K562 (cell line): ENCODE data around the gene ZNF672. TPM values are rescaled to one million over a fixed set of nuclear protein-coding genes. Genes with fewer than 3 reads are reported as not detected.

Source experiments
- ATAC-seq: fragments of 200-7000 bp; cut with Tn5 transposase; 3 replicates; pipeline ENCODE4 v1.9.1; 2020; ENCODE audit warnings: moderate library complexity
- BruUV-seq: library from RNA; stranded (reverse); fragments of 400-500 nt; replicated peaks from 2 replicates; lab custom pipeline; 2021; lab: Mats Ljungman, UMichigan
- CTCF ChIA-PET: fragments of 300-600 bp; formaldehyde crosslinking; extraction: SDS; loops from one replicate; lab custom pipeline; 2021; ENCODE audit warnings: low intra/inter-chr PET ratio; lab: Yijun Ruan, JAX
- POLR2A ChIA-PET: fragments of 300-600, 350-650 bp; sonication (Branson Sonifier 250); formaldehyde crosslinking; extraction: SDS; loops from one replicate; lab custom pipeline; 2021; ENCODE audit warnings: antibody characterized with exemption, inconsistent platforms; lab: Yijun Ruan, JAX
- DNase-seq, 4 experiments: peaks; one replicate each; pipeline versions ENCODE4 v3.0.0 to v3.0.0-alpha.2; 2011 to 2018; ENCODE audit warnings: low spot score in 3 of 4, mixed read lengths in 3 of 4; ENCODE audit errors: extremely low read depth in 1 of 4
- FAIRE-seq: peaks from 2 replicates; lab custom pipeline; 2011; peaks lifted over from hg19 to GRCh38; lab: Jason Lieb, UNC
- H2AFZ ChIP-seq: 2 replicates; pipeline ENCODE4 v1.6.0; 2011; ENCODE audit warnings: low read depth, low read length, control low read depth, inconsistent platforms
- H3K27ac ChIP-seq: fragments of 200-600 bp; 3 replicates; pipeline ENCODE4 v1.8.0; 2011; ENCODE audit warnings: low read depth, mild to moderate bottlenecking, control low read depth, inconsistent platforms, low read length, moderate library complexity, mixed read lengths; ENCODE audit errors: extremely low read depth
- H3K27me3 ChIP-seq, 2 experiments: fragments of 300-600 bp in 1 of 2; 2 replicates in 1 of 2; 3 replicates in 1 of 2; pipeline versions ENCODE4 v1.6.0 to v1.8.0; 2011; ENCODE audit warnings: inconsistent platforms in 2 of 2, low read length in 2 of 2, mild to moderate bottlenecking in 1 of 2, mixed read lengths in 1 of 2, moderate library complexity in 1 of 2; ENCODE audit not compliant: control insufficient read depth in 2 of 2, insufficient read depth in 2 of 2
- H3K36me3 ChIP-seq: fragments of 300-600 bp; 3 replicates; pipeline ENCODE4 v1.8.0; 2011; ENCODE audit warnings: mild to moderate bottlenecking, low read length, inconsistent platforms; ENCODE audit not compliant: control insufficient read depth, insufficient read depth
- H3K4me1 ChIP-seq, 2 experiments: fragments of 200-600 bp in 1 of 2; replicated peaks in 1 of 2; 2 replicates in 1 of 2; 3 replicates in 1 of 2; pipeline versions ENCODE4 v1.5.1 to v1.8.0; 2011; ENCODE audit warnings: inconsistent platforms in 2 of 2, low read length in 2 of 2, mild to moderate bottlenecking in 1 of 2, mixed read lengths in 1 of 2, moderate library complexity in 1 of 2; ENCODE audit not compliant: control insufficient read depth in 2 of 2, insufficient read depth in 2 of 2
- H3K4me2 ChIP-seq: 2 replicates; pipeline ENCODE4 v1.6.1; 2011; ENCODE audit warnings: low read length, control low read depth, inconsistent platforms, mixed read lengths; ENCODE audit not compliant: insufficient read depth
- H3K4me3 ChIP-seq: fragments of 200-600 bp; sonication (generic), shearing (Covaris generic); 2 replicates; pipeline ENCODE4 v1.5.1; 2016; ENCODE audit warnings: control low read depth, inconsistent platforms
- H3K79me2 ChIP-seq: fragments of 200-600 bp; 3 replicates; pipeline ENCODE4 v1.8.0; 2011; ENCODE audit warnings: low read length, inconsistent platforms; ENCODE audit not compliant: control insufficient read depth, insufficient read depth
- H3K9ac ChIP-seq, 2 experiments: 2 replicates each; pipeline versions ENCODE4 v1.6.0 to v1.6.1; 2011; ENCODE audit warnings: low read depth in 2 of 2, low read length in 2 of 2, control low read depth in 1 of 2, inconsistent platforms in 1 of 2, mild to moderate bottlenecking in 1 of 2, mixed read lengths in 1 of 2; ENCODE audit not compliant: insufficient read depth in 1 of 2
- H3K9me1 ChIP-seq: one replicate; pipeline ENCODE4 v1.6.0; 2011; ENCODE audit warnings: inconsistent platforms, mild to moderate bottlenecking, low read length, moderate library complexity; ENCODE audit not compliant: control insufficient read depth, insufficient read depth
- H3K9me3 ChIP-seq: replicated peaks from 2 replicates; pipeline ENCODE4 v1.5.1; 2011; ENCODE audit warnings: low read depth, low read length, inconsistent platforms; ENCODE audit not compliant: control insufficient read depth, insufficient read depth
- H4K20me1 ChIP-seq: replicated peaks from 2 replicates; pipeline ENCODE4 v1.6.1; 2011; ENCODE audit warnings: low read length, inconsistent platforms, mixed read lengths; ENCODE audit not compliant: control insufficient read depth, insufficient read depth
- CBX1 ChIP-seq: sonication (generic); IDR thresholded peaks from 2 replicates; pipeline ENCODE4 v1.6.1; 2016; ENCODE audit warnings: antibody characterized with exemption, low read depth, mild to moderate bottlenecking
- ESRRB ChIP-seq: fragments of 250-450 bp; sonication (Bioruptor Pico); IDR thresholded peaks from 2 replicates; pipeline ENCODE4 v1.5.0; 2020; ENCODE audit warnings: mild to moderate bottlenecking, moderate library complexity, borderline replicate concordance
- GABPA ChIP-seq: fragments of 200-800 bp; sonication (Bioruptor generic); conservative IDR thresholded peaks from 2 replicates; pipeline ENCODE4 v1.6.1; 2016; ENCODE audit warnings: low read depth, missing genetic modification characterization, missing compliant biosample characterization
- GTF2E2 ChIP-seq: fragments of 200-800 bp; sonication (Bioruptor generic); IDR thresholded peaks from 2 replicates; pipeline ENCODE4 v1.6.1; 2016; ENCODE audit warnings: missing genetic modification characterization, missing compliant biosample characterization
- JUN ChIP-seq, 2 experiments: sonication (generic) in 1 of 2; formaldehyde crosslinking in 1 of 2; IDR thresholded peaks; 2 replicates each; pipeline versions ENCODE4 v1.6.1 to v1.8.0; 2012 to 2022; ENCODE audit warnings: borderline replicate concordance in 2 of 2, mild to moderate bottlenecking in 2 of 2, improper control_type of control experiment in 1 of 2, low read depth in 1 of 2, low read length in 1 of 2, missing genetic modification reagents in 1 of 2
- MAZ ChIP-seq, 2 experiments: fragments of 450-650 bp in 1 of 2; sonication (generic) in 1 of 2; formaldehyde crosslinking; IDR thresholded peaks in 1 of 2; conservative IDR thresholded peaks in 1 of 2; 2 replicates each; pipeline versions ENCODE4 v1.4.0 to v1.5.0; 2020; ENCODE audit warnings: mild to moderate bottlenecking in 1 of 2, missing genetic modification reagents in 1 of 2
- ZBTB17 ChIP-seq: fragments of 450-650 bp; formaldehyde crosslinking; IDR thresholded peaks from 2 replicates; pipeline ENCODE4 v1.4.0; 2020; ENCODE audit warnings: mild to moderate bottlenecking
- ZEB2 ChIP-seq: fragments of 450-650 bp; IDR thresholded peaks from 2 replicates; pipeline ENCODE4 v1.6.1; 2016
- ZNF121 ChIP-seq: sonication (generic); formaldehyde crosslinking; conservative IDR thresholded peaks from 2 replicates; pipeline ENCODE4 v1.8.0; 2022; ENCODE audit warnings: missing genetic modification reagents
- ZNF780A ChIP-seq: fragments of 250-450 bp; sonication (Bioruptor Pico); IDR thresholded peaks from 2 replicates; pipeline ENCODE4 v1.5.0; 2021; ENCODE audit warnings: mild to moderate bottlenecking
- WGBS: fragments of 100-300 bp; shearing (Covaris generic); methylation state at CpG from one replicate; pipeline ENCODE4 v1.1.6; 2016; ENCODE audit warnings: low coverage, mixed read lengths; ENCODE audit not compliant: insufficient coverage; ENCODE audit errors: missing lambda C conversion rate; 5-methylcytosine and 5-hydroxymethylcytosine counted together
- in situ Hi-C: fragments of 300-500 bp; cut with MboI; formaldehyde crosslinking; loops from 4 replicates; pipeline ENCODE4 v1.15.0; 2018; ENCODE audit warnings: inconsistent platforms, mixed read lengths
- intact Hi-C: fragments of 100-400 bp; cut with micrococcal nuclease; formaldehyde crosslinking; loops from 2 replicates; pipeline ENCODE4 v1.14.2; 2022
- polyA plus RNA-seq, 8 experiments: library from polyadenylated mRNA; depleted of rRNA in 4 of 8; stranded (reverse) in 5 of 8; unstranded in 3 of 8; fragments of >200 nt; fragmentation: Nextera tagmentation in 2 of 8; fragmentation: Illumina TruSeq in 1 of 8; extraction: Ambion mirVana in 2 of 8; extraction: Trizol in 1 of 8; gene quantifications; 2 replicates each; pipeline versions ENCODE4 v1.2.1 to v1.2.3, GENCODE V29; 2011 to 2014; ENCODE audit warnings: inconsistent platforms in 1 of 8, missing spikeins in 1 of 8
- total RNA-seq, 7 experiments: library from RNA; depleted of rRNA in 6 of 7; stranded (reverse); fragments of >200 nt in 6 of 7; fragmentation: Illumina TruSeq in 2 of 7; extraction: Trizol in 2 of 7; gene quantifications; 2 replicates each; pipeline versions ENCODE4 v1.2.1 to v1.2.3, GENCODE V29; 2011 to 2021; ENCODE audit warnings: low replicate concordance in 1 of 7
- TF ChIP-seq, protein P1 (sequence below), 3 experiments: IDR thresholded peaks in 2 of 3; conservative IDR thresholded peaks in 1 of 3; 2 replicates each; pipeline ENCODE4 v1.5.1; 2011 to 2012; ENCODE audit warnings: low read length in 3 of 3, mild to moderate bottlenecking in 3 of 3, control low read depth in 2 of 3, improper control_type of control experiment in 1 of 3, inconsistent platforms in 1 of 3, low read depth in 1 of 3, mixed read lengths in 1 of 3, moderate library complexity in 1 of 3; ENCODE audit not compliant: insufficient read depth in 2 of 3
- TF ChIP-seq, protein P2 (sequence below): sonication (generic); formaldehyde crosslinking; IDR thresholded peaks from 2 replicates; pipeline ENCODE4 v1.8.1; 2023; ENCODE audit warnings: mild to moderate bottlenecking, missing genetic modification reagents
- TF ChIP-seq, protein P3 (sequence below): sonication (generic); formaldehyde crosslinking; IDR thresholded peaks from 2 replicates; pipeline ENCODE4 v1.5.0; 2020; ENCODE audit warnings: missing genetic modification reagents

ZNF672 gene
- total and polyA plus RNA-seq, 9 of the 15 experiments (the other 6 are each of a cell fraction or from before 2014, with no cell fraction given): 1.9 to 57.9 (median 24.1) TPM

DNA sequence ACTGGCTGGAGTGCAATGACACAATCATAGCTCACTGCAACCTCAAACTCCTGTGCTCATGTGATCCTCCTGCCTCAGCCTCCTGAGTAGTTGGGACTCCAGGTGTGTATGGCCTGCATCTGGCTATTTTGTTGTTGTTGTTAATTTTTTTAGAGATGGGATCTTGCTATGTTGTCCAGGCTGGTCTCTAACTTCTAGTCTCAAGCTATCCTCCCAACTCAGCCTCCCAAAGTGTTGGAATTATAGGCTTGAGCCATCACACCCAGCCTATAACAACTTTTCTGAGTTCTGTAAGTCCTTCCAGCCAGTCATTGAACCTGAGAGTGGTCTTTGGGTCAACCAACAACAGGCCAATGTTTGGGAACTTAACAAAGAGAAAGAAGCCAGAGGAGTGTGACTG lies 56.8 kb downstream of the ZNF672 start (continued):
- TF ChIP-seq ESRRB (CRISPR knock-in tag) (no peak), JUN (IDR thresholded peaks at IDR 0.05; ENCODE audit: borderline replicate concordance, low read depth, low read length) (no peak), JUN (CRISPR knock-in tag; IDR thresholded peaks at IDR 0.05; ENCODE audit: borderline replicate concordance) (no peak), ZNF121 (CRISPR knock-in tag) (peak; percentile 94)
- TF ChIP-seq, protein P1, sequence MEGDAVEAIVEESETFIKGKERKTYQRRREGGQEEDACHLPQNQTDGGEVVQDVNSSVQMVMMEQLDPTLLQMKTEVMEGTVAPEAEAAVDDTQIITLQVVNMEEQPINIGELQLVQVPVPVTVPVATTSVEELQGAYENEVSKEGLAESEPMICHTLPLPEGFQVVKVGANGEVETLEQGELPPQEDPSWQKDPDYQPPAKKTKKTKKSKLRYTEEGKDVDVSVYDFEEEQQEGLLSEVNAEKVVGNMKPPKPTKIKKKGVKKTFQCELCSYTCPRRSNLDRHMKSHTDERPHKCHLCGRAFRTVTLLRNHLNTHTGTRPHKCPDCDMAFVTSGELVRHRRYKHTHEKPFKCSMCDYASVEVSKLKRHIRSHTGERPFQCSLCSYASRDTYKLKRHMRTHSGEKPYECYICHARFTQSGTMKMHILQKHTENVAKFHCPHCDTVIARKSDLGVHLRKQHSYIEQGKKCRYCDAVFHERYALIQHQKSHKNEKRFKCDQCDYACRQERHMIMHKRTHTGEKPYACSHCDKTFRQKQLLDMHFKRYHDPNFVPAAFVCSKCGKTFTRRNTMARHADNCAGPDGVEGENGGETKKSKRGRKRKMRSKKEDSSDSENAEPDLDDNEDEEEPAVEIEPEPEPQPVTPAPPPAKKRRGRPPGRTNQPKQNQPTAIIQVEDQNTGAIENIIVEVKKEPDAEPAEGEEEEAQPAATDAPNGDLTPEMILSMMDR (IDR thresholded peaks at IDR 0.05 in 2 of 3, conservative IDR thresholded peaks at IDR 0.05 in 1 of 3; ENCODE audit: insufficient read depth in 2 of 3, low read depth in 1 of 3, low read length in 3 of 3): no peak

GRCh38 chr1:248897412-248898337 lies 59.7 kb downstream of the ZNF672 start:
- ATAC-seq (peak; percentile 28; the same call in 1 of the 3 replicates), FAIRE-seq (no peak), DNase-seq (no peak)
- ChIA-PET CTCF (no interaction called here), POLR2A (interaction anchor here (0.6 to 0.9 kb wide), 2 partner anchors 8 to 9 kb away, joined by 3 read pairs; partner anchors contain the start of gene PGBD2)
- no TSS peak for BruUV-seq
- Histone ChIP-seq H2AFZ (peak overlapping the region; percentile 43), H4K20me1 (no peaks in the 10 kb centered on the region), H3K79me2 (no peaks in the 10 kb centered on the region), H3K9me3 (no peaks in the 10 kb centered on the region), H3K9me1 (no peaks in the 10 kb centered on the region), H3K4me3 (no peak overlapping the region), H3K9ac (peak overlapping the region in 1 of 2 experiments; percentile 73; a peak in 2 of 4 replicates), H3K27me3 (no peaks in the 10 kb centered on the region), H3K36me3 (no peaks in the 10 kb centered on the region), H3K4me2 (no peak overlapping the region), H3K4me1 (peaks cover 15 to 16% of the 10 kb centered on the region in 2 experiments; a peak in 3 of 5 replicates), H3K27ac (no peak overlapping the region)
- 79% methylated on average over 9 of the region's 9 CpGs for WGBS
- in situ Hi-C loops (no loop called here), intact Hi-C loops (no loop called here)
- TF ChIP-seq ZNF780A (CRISPR knock-in tag) (no peak), GTF2E2 (tag) (no peak), ZBTB17 (no peak), CBX1 (no peak), ZEB2 (no peak), MAZ (CRISPR knock-in tag; conservative IDR thresholded peaks at IDR 0.05 in 1 of 2, IDR thresholded peaks at IDR 0.05 in 1 of 2) (no peak), GABPA (no peak)
- TF ChIP-seq, protein P2, sequence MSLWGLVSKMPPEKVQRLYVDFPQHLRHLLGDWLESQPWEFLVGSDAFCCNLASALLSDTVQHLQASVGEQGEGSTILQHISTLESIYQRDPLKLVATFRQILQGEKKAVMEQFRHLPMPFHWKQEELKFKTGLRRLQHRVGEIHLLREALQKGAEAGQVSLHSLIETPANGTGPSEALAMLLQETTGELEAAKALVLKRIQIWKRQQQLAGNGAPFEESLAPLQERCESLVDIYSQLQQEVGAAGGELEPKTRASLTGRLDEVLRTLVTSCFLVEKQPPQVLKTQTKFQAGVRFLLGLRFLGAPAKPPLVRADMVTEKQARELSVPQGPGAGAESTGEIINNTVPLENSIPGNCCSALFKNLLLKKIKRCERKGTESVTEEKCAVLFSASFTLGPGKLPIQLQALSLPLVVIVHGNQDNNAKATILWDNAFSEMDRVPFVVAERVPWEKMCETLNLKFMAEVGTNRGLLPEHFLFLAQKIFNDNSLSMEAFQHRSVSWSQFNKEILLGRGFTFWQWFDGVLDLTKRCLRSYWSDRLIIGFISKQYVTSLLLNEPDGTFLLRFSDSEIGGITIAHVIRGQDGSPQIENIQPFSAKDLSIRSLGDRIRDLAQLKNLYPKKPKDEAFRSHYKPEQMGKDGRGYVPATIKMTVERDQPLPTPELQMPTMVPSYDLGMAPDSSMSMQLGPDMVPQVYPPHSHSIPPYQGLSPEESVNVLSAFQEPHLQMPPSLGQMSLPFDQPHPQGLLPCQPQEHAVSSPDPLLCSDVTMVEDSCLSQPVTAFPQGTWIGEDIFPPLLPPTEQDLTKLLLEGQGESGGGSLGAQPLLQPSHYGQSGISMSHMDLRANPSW (CRISPR knock-in tag): no peak
- TF ChIP-seq, protein P3, sequence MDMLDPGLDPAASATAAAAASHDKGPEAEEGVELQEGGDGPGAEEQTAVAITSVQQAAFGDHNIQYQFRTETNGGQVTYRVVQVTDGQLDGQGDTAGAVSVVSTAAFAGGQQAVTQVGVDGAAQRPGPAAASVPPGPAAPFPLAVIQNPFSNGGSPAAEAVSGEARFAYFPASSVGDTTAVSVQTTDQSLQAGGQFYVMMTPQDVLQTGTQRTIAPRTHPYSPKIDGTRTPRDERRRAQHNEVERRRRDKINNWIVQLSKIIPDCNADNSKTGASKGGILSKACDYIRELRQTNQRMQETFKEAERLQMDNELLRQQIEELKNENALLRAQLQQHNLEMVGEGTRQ: no peak
